Activated CD8-positive, alpha-beta memory T cell treated with anti-CD3 and anti-CD28 coated beads, Interleukin-2, amount 50 U/mL, for 48 hours (primary cell): ENCODE results near the gene MAPRE3.
"Not testable (repeated sequence)": the region's sequence is repeated elsewhere in the genome, so short reads cannot be mapped to it uniquely, and the experiment has no call there.

Source experiments
- DNase-seq: peaks from one replicate; pipeline ENCODE4 v3.0.0-alpha.2; 2020

MAPRE3 gene

GRCh38 chr2:26970244-26970927, at the start of gene MAPRE3:
TSS of gene MAPRE3 (plus strand) at chr2:26970637. CDS start at chr2:27022219, 51,582 bp downstream.
- DNase-seq = peak; percentile 89

GRCh38 chr2:26921323-26921722, 49.1 kb upstream of the MAPRE3 start:
- no peak for DNase-seq

GRCh38 chr2:26922405-26923188, 47.8 kb upstream of the MAPRE3 start:
- DNase-seq = peak; percentile 60

GRCh38 chr2:26923189-26923466, 47.3 kb upstream of the MAPRE3 start:
- DNase-seq = not testable (repeated sequence)

- DNase-seq = no peak
Measured at GRCh38 chr2:26924731-26925099, 45.7 kb upstream of the MAPRE3 start.

GRCh38 chr2:26925100-26925791, 45.2 kb upstream of the MAPRE3 start:
- DNase-seq = no peak

- DNase-seq = no peak
Measured at GRCh38 chr2:26927221-26927620, 43.2 kb upstream of the MAPRE3 start.

GRCh38 chr2:26932974-26933373, 37.5 kb upstream of the MAPRE3 start:
- no peak for DNase-seq

GRCh38 chr2:26933431-26934334, 36.8 kb upstream of the MAPRE3 start:
- no peak for DNase-seq

GRCh38 chr2:26934335-26934724, 36.1 kb upstream of the MAPRE3 start:
- peak; percentile 29 for DNase-seq

- DNase-seq = no peak
Measured at GRCh38 chr2:26934985-26935384, 35.5 kb upstream of the MAPRE3 start.

- DNase-seq = no peak
Measured at GRCh38 chr2:26936855-26937254, 33.6 kb upstream of the MAPRE3 start.

GRCh38 chr2:26938399-26939118, 31.9 kb upstream of the MAPRE3 start:
- DNase-seq = no peak

- no peak for DNase-seq
Measured at GRCh38 chr2:26940001-26940400, 30.4 kb upstream of the MAPRE3 start.

GRCh38 chr2:26941486-26941885, 29.0 kb upstream of the MAPRE3 start:
- no peak for DNase-seq

- DNase-seq = peak; percentile 88
Measured at GRCh38 chr2:26942543-26943295, 27.7 kb upstream of the MAPRE3 start.

- no peak for DNase-seq
Measured at GRCh38 chr2:26945991-26946750, 24.3 kb upstream of the MAPRE3 start.

GRCh38 chr2:26946841-26947784, 23.3 kb upstream of the MAPRE3 start:
- DNase-seq = no peak

GRCh38 chr2:26948800-26949199, 21.6 kb upstream of the MAPRE3 start:
- no peak for DNase-seq

- DNase-seq = no peak
Measured at GRCh38 chr2:26950246-26950645, 20.2 kb upstream of the MAPRE3 start.
